GM21390 (cell line): ENCODE measurements around the gene ADAMTSL4.
"Not testable (repeated sequence)": the region's sequence is repeated elsewhere in the genome, so short reads cannot be mapped to it uniquely, and the experiment has no call there.

Experiments
- ATAC-seq: cut with Tn5 transposase; IDR thresholded peaks from one replicate; pipeline ENCODE4 v1.9.1; 2021; ENCODE audit not compliant: unreplicated experiment

The ADAMTSL4 gene

GRCh38 chr1:150555198-150555970 lies 6.2 kb downstream of the ADAMTSL4 start:
- ATAC-seq = no peak

- ATAC-seq = no peak
Observed at GRCh38 chr1:150555971-150556865, 7.0 kb downstream of the ADAMTSL4 start.

GRCh38 chr1:150557065-150557600 lies 7.9 kb downstream of the ADAMTSL4 start:
- ATAC-seq = no peak

GRCh38 chr1:150557813-150558212 lies 8.6 kb downstream of the ADAMTSL4 start:
- no peak for ATAC-seq

- no peak for ATAC-seq
Observed at GRCh38 chr1:150558303-150558704, 9.1 kb downstream of the ADAMTSL4 start.

GRCh38 chr1:150558761-150559655 lies 9.8 kb downstream of the ADAMTSL4 start:
- ATAC-seq = no peak

- ATAC-seq = no peak
Observed at GRCh38 chr1:150559656-150560010, 10.4 kb downstream of the ADAMTSL4 start.

GRCh38 chr1:150560011-150560438 lies 10.8 kb downstream of the ADAMTSL4 start:
- no peak for ATAC-seq

- peak; percentile 30 for ATAC-seq
Observed at GRCh38 chr1:150560576-150561253, 11.5 kb downstream of the ADAMTSL4 start.

- ATAC-seq = no peak
Observed at GRCh38 chr1:150561254-150561973, 12.2 kb downstream of the ADAMTSL4 start.

GRCh38 chr1:150561974-150562445 lies 12.8 kb downstream of the ADAMTSL4 start:
- ATAC-seq = peak; percentile 34

GRCh38 chr1:150562446-150563339 lies 13.5 kb downstream of the ADAMTSL4 start:
- peak; percentile 29 for ATAC-seq

- ATAC-seq = no peak
Observed at GRCh38 chr1:150563340-150564038, 14.3 kb downstream of the ADAMTSL4 start.

- no peak for ATAC-seq
Observed at GRCh38 chr1:150564051-150564991, 15.1 kb downstream of the ADAMTSL4 start.

- not testable (repeated sequence) for ATAC-seq
Observed at GRCh38 chr1:150565240-150565991, 16.2 kb downstream of the ADAMTSL4 start.
